ENCODE data around the gene MYMX.
"Not testable (repeated sequence)": the region's sequence is repeated elsewhere in the genome, so short reads cannot be mapped to it uniquely, and the experiment has no call there.

The MYMX gene

DNA sequence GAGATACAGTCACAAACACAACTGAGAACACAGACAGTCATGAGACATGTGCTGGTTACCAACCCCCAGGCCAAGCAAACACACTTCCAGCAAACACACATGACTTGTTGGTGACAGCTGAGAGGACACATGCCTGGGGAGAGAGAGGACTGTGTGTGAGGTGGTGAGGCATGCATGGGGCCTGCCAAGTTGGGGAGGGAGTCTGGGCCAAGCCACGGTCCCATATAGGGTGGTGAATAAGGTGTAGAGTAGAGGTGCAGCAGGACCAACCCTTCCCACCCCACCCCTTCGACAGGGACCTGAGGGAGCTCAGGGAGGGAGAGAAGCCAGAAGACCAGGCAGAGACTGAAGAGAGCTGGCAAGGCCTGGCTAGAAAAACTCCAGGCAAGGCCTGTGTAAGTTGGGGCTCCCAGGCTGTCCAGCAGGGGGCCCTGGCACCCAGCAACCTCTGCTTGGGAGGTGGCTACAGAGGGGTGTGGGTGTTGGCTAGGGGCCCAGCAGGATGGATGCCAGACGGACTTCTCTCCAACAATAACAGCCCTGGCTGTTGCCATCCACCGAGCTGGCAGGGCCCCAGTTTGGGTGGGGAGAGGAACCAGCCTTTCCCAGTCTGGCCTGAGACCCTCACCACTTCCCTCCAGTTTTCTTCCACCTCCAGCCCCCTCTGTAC, 4.7 kb downstream of the MYMX start:
- DNase-seq, result peak; percentile 84

DNA sequence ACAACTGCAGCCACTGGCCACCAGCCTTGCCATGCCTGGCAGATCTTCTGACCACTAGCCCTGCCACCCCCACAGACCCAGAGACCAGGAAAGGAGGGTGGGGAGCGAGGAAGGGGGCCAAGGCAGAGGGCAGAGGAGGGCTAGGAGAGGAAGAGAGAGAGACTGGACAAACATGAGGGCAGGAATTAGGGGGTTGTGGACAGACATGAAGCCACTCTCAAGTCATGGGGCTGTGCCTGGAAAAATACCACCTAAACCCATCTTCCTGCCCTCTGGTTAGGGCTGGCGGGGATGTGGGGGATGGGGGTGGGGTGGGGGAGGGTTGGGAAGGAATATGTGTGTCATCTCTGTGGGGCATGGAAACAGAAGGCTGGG, 5.2 kb downstream of the MYMX start:
- no peak for DNase-seq

DNA sequence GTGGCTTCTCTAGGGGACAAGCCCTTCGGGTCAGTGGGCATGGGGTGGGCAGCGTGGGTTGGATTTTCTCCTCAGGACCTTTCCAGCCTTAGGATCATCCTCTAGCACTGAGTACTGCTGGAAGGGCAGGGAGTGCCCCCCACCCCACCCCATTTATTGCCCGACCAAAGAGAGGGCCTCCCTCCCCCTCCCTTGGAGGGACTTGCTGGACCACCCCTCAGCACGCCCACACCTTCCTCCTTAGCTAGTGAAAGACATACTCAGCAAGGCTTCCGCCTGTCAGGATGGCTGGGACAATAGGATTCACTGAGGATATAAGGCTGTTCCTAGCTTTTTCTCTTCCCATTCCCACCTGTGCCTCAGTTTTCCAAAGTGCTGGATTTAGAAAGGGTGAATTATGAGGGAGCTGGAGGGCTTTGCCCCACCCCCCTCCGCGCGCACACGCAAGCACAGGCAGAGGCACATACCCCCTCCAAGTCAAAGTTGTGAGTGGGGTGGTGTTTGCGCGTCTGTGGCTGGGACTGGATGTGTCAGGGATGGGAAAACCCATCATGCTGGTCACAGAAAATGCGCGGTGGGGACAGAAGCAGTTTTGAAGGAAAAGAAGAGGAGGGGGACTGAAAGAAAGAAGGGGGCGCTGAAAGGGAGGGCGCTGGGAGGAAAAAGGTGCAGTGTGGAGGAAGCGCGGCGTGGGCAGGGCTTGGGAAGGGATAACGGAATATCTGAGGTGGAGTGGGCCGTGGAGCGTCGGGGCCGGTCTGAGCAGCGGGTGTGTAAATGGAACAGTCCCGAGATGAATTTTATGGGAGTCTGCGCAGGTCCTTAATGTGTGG, 6.0 kb downstream of the MYMX start:
- DNase-seq, result no peak

DNA sequence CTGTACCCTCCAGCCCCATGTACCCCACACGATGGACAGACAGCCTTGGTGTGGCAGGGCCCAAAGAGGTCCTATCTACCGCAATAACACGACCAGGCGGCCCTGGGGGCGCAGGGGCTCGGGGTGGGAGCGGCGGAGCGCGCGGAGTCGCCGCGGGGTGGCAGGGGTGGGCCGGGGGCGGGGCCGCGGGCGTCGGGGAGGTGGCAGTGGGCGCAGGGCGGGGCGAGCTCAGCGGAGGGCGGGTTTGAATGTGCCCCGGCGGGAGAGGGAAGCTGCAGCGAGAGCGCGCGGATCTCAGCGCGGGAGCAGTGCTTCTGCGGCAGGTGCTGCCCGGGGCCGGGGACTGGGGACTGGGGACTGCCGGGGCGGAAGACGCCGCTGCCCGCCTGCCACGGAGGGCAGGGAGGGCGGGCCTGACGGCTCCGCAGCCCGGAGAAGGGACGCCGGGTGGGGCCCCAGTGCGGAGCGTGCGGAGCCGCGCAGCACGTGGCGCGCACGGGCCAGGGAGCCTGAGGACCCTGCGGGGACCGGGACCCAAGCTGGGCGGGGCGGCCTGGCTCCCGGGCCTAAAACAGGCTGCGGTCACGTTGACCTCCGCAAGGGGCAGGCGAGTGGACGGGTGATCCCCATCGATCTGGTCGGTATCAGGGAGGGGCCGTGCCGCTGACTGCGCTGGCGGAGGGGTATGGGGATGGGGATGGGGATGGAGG, 6.7 kb downstream of the MYMX start, which contains the start of gene SLC29A1:
Gene SLC29A1, plus strand, starts transcription at position 277 of the 710 bp plus-strand sequence. CDS start 3,719 bp downstream, outside the sequence.
- peak; percentile 94 for DNase-seq

DNA sequence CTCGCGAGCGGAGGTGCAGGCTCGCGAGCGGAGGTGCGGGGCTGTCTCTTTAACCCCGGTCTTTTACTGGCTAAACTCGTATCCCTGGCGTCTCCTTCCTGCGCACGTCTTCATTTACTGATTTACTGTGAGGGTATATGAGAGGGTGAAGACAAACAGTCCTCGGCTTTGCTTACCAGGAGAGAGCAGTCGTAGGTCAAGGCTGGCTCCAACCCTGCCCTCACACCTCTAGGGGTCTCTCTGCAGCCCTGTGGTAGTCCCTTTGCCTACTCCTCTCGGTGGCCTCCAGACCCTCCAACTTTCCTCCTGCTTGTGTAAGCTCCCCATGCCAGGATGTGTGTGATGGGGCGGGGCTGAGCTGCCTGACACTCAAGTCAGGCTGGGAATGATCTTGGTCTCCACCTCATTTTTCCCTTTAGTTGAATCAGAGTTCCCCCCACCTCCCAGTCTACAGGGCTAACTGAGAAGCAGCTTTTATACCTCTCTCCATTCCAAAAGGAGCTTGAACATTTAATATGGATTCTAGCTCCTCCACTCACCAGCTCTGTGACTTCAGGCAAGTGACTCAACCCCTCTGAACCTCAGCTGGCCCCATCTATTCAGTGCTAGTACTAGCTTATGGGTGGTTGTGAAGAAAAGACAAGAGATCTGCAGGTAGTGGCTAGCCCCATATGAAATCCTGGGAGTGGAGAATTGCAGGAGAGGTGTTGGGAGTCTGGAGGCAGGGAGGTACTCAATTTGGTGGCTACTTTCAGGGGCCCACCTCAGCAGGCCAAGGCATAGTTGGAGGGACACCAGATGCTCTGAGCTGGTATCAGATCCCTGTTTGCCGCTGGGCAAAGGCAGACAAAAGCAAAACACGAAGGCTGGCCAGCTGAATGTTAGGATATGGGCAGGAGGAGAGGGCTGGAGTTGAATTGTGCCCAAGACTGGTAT, 7.6 kb downstream of the MYMX start:
- DNase-seq, result no peak

DNA sequence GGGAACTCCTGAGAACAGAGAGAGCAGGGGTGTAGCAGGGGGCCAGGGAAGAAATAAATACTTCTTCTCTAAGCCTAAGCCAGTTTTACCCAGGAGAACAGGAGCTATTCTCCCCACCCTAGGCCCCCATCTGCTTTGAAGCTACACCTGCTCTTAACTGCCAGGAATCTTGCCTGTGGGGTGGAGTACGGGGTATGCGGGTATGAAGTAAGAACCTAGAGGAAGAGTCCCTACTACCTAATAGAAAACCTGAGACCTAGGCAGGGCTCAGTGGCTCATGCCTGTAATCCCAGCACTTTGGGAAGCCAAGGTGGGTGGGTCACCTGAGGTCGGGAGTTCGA, 8.2 kb downstream of the MYMX start:
- DNase-seq, result no peak

DNA sequence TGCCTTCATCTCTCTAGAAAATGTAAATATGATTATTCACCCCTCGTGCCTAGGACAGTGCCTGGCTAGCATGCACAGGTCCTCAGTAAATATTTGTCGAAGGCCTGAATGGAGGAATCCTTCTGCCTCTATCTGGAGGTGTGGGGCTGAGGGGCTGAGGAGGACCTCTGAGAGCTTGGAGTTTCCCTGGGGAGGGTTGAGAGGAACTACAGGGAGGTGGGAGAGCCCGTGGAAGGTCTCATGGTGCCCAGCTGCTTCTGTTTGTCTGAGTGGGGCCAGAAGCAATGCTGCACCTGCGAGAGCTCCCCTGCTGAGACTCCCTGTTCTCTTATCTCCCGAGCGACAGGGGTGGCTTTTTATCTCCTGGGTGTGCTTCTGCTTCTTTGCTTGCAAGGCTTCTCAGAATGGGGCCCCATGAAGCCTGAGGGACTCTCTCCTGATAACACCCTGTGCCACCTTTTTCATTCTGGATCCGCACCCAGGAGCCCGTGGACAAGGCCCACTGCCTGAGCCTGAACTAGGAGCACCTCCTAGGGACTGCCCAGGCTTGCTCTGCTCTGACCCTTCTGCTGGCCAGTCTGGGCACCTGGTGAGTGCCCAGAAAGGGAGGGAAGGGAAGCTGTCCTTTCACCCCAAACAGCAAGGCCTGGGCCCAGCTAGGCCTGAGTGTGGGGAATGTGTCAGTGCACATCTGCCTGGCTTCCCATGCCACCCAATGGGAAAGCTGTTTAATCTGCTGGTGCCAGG, 9.0 kb downstream of the MYMX start:
- no peak for DNase-seq

DNA sequence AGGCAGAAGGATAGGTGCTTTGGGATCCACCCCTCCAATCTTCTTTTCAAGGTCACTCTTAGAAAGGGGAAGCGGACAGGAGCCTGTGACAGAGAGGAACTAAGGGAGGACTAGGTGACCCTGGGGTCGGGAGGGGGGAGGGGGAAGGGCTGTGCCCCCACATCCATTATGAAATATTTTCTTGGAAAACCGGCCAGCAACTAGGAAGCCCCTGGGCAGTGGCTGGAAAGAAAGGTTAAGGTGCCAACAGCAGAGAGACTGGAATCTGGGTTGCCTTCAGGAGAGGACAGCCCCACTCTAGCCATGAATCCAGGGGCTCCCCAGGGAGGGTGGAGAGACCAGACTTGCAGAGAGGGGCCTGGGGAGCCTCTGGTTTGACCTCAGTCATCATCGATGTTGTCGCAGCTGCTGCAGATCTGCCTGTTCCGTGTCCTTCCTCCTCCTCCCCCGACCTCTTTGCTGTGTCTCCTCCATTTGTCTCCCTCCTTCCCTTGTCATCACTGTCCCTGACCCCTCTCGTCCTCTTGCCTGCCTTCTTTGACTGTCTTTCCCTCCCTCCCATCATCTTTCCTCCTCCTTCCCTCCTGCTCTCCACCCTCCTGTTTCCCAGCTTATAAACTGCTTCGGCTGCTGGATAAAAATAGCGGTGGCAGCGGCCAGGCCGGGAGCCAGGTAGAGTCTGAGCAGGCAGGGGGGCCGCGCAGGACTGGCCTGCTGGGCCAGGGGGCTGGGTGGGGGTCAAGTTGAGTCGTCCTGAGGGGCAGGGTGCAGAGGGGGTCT, 9.8 kb downstream of the MYMX start:
- no peak for DNase-seq

DNA sequence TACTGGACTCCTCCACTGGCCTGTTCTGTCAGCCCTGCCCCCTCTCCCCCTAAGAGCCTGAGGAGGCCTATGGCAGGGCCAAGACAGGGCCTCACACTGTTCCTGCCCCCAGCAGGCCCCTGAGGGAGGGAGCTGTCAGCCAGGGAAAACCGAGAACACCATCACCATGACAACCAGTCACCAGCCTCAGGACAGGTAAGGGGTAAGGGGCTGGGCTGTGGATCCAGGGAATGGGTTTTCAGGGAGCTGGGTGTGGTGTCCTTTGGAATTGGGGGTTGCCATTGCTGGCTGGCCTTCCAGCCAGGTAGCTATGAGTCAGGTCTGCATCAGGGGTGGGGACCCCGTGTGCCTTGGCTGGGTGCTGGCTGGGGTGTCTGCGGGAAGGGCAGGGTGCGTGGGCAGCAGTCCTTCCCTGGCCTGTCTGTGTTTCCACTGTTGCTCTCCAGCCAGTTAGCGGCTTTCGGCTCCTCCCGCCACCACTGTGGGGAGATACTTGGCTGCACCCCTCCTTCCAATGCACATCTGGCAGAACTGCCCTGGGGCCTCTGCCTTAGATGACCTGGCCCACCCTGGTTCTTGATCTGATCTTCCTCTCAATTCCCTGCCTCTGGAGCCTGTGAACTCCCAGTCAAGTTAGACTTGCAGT, 10.5 kb downstream of the MYMX start:
- no peak for DNase-seq

DNA sequence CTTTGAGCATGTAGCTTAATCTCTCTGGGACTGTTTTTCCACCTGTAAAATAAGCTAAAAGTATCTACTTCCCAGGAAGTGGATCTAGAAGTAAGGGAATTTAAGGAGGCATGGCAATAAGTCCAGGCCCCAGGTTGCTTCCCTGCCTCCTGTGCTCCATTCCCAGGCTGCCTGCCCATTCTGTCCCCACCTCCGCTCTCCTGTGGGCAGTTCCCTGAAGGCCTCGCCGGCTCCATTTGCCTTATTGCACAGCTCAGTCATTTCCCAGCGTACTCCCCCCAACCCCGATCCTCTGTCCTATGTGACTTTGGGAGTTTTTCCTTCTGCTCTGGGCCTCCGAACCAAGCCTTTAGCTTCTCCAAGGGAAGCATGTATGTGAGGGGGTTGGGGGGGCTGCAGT, 11.3 kb downstream of the MYMX start:
- no peak for DNase-seq

DNA sequence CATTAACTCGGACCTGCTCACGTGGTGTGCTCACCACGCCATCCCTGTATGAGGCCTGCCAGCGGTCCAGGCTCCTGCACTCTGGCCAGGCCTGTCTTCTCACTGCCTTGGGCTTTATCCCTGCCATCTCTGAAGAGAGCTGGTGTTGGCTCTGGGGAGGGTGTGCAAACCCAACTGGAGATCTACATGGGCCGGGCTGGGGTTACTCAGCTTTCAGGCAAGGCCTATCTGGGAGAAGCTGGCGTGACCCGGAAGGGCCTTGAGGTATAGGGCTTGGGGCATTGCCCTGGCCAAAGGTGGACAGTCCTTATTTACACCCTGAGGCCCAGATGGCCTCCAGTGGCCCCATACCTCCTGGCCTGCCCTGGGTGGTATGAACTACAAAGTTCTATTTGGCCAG, 11.7 kb downstream of the MYMX start:
- DNase-seq, result no peak

DNA sequence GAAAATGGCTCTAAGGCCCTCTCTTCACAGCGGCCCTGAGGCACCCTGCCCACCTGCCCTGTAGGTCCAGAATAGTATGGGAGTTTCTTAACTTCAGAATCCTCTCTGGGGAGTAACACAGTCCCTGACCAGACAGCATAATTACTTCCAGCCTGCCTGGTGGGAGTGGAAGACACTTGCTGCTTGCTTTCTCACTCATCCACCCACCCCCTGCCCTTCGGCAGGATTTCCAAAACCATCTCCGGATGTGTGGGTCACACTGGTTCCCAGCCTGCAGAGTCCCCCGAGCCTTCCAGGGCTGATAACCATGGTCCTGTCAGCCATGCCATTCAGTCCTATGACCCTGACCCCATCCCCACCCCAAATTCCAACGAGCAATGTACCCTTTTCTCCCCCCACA, 12.1 kb downstream of the MYMX start:
- DNase-seq, result no peak

DNA sequence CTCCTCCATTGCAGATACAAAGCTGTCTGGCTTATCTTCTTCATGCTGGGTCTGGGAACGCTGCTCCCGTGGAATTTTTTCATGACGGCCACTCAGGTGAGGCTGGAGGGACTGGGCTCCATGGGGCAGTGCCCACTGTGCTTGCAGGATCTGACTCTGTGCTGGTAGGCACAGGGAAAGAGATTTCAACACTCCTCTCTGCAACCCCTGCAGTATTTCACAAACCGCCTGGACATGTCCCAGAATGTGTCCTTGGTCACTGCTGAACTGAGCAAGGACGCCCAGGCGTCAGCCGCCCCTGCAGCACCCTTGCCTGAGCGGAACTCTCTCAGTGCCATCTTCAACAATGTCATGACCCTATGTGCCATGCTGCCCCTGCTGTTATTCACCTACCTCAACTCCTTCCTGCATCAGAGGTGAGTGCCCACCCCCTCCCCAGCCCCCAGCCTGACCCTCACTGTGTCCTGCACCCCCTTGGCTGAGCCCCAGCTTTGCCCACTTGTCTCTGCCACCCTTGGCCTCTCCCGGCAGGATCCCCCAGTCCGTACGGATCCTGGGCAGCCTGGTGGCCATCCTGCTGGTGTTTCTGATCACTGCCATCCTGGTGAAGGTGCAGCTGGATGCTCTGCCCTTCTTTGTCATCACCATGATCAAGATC, 12.8 kb downstream of the MYMX start:
- no peak for DNase-seq

DNA sequence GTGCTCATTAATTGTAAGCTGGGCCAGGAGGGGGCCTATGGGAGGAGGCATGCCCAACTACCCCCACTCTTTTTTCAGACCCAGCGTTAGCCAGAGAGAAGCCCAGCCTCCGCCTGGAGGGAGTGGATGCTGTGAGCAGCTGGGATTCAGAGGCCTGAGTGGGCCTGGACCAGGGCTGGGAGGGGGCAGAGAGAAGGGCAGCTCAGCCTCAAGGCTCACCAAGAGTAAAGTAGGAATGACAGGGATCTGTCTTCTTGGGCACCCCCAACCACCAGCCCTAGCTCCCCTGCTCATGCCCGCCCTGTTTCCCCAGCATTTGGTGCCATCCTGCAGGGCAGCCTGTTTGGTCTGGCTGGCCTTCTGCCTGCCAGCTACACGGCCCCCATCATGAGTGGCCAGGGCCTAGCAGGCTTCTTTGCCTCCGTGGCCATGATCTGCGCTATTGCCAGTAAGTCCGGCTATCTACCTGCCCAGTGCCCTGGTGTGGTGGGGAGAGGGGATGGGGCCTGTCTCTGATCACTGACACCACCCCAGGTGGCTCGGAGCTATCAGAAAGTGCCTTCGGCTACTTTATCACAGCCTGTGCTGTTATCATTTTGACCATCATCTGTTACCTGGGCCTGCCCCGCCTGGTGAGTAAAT, 13.4 kb downstream of the MYMX start:
- no peak for DNase-seq

DNA sequence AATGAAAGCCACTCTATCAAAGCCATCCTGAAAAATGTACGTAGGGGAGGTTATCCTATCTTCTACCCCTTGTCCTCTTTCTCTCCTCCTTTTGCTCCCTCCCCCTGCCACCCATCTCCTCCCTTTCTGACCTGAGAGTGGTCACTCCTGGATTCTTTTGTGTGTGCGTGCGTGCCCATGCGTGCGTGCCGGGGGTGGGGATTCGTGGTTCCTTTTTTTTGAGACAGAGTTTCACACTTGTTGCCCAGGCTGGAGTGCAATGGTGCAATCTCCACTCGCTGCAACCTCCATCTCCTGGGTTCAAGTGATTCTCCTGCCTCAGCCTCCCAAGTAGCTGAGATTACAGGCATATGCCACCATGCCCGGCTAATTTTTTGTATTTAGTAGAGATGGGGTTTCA, 14.7 kb downstream of the MYMX start:
- not testable (repeated sequence) for DNase-seq

DNA sequence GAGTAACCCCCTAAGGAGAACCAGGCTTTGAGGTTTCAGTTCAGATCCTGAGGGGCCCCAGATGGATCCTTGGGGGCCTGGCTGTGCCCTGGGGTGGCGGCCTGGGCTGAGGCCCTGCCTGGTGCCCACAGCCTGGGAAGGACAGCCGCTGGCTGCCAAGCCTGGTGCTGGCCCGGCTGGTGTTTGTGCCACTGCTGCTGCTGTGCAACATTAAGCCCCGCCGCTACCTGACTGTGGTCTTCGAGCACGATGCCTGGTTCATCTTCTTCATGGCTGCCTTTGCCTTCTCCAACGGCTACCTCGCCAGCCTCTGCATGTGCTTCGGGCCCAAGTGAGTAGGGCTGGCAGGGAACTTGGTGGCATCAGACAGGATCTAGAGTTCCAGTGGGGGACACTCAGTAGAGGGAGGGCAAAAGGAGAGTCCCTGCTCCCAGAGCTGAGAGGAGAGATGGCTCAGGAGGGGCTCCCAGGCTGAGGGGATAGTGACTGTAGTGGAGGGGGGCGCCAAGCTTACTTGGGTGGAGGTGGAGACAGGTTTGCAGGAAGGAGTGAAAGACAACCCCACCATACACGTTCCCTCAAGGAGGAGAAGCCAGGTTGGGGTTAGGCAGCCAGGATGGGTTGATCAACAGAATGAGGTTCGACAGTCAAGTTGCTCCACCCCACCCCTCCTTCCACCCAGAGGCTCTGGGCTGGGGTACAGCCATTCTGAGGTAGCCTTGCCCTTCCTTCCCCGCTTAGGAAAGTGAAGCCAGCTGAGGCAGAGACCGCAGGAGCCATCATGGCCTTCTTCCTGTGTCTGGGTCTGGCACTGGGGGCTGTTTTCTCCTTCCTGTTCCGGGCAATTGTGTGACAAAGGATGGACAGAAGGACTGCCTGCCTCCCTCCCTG, 16.2 kb downstream of the MYMX start:
- DNase-seq, result no peak

DNA sequence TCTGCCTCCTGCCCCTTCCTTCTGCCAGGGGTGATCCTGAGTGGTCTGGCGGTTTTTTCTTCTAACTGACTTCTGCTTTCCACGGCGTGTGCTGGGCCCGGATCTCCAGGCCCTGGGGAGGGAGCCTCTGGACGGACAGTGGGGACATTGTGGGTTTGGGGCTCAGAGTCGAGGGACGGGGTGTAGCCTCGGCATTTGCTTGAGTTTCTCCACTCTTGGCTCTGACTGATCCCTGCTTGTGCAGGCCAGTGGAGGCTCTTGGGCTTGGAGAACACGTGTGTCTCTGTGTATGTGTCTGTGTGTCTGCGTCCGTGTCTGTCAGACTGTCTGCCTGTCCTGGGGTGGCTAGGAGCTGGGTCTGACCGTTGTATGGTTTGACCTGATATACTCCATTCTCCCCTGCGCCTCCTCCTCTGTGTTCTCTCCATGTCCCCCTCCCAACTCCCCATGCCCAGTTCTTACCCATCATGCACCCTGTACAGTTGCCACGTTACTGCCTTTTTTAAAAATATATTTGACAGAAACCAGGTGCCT, 16.9 kb downstream of the MYMX start:
- DNase-seq, result no peak
